HL-60/S4 (cell line): ENCODE data around the gene COL13A1.

Experiments
- in situ Hi-C: fragments of 300-500 bp; cut with MboI; formaldehyde crosslinking; loops from 2 replicates; pipeline ENCODE4 v1.14.3; 2022; ENCODE audit warnings: low sequenced_read_pairs

The COL13A1 gene

DNA sequence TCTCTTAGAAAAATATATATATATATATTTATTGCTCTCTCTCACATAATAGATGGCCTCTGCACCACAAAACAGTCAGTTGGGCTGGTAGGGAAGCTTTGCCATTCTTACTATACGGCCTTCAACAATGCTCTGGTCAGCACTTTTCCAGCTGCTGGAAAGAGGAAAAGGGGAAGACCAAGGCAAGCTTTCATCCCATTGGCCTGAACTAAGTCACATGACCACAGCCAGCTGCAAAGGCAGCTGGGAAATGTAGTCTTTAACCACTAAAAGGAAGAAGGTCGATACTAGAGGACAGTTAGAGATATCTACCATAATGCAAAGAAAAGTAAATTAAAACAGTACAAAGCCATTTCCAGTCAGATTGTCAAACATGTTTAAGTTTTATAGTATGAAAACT lies 192.6 kb downstream of the COL13A1 start:
- in situ Hi-C loops = no loop called here

DNA sequence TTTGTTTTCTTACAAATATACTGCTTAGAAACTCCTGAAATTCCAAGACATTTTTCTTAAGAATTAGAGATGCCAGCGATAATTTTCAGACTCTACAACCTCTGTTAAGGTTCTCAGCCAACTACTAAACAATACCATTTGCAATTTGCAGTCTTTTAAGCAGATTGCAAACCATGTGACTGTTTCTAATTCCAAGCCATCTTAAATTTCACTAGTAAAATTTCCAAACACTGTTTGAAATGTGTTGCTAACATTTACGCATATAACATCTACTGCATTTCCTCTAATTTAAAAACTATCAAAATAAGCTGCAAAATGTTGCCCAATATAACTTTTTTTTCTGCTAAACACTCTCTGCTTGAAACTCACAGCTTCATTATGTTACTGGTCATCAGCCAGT lies 194.9 kb downstream of the COL13A1 start:
- in situ Hi-C loops = no loop called here

DNA sequence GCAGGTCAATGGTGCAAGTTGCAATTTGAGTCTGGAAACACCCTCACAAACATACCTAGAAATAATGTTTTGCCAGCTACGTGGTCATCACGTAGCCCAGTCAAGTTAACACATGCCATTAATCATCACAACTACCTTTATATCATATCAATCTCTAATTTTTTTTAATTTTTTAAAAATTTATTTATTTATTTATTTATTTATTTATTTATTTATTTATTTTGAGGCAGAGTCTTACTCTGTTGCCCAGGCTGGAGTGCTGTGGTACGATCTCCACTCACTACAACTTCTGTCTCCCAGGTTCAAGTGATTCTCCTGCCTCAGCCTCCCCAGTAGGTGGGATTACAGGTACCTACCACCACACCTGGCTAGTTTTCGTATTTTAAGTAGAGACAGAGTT lies 198.6 kb downstream of the COL13A1 start:
- in situ Hi-C loops = no loop called here

- in situ Hi-C loops = no loop called here
Observed at GRCh38 chr10:70007116-70007820, 205.6 kb downstream of the COL13A1 start.
